ENCODE results near the gene TDO2.
"Not testable (repeated sequence)": the region's sequence is repeated elsewhere in the genome, so short reads cannot be mapped to it uniquely, and the experiment has no call there.

Gene TDO2
- long read RNA-seq, donor 1, partial matches to known transcripts, result 0 of 2 reads
- long read RNA-seq, donor 1, other reads (novel, unspliced or antisense), result 0 of 2 reads
- long read RNA-seq, donor 2, result 0 reads
- long read RNA-seq, donor 3, result 0 reads
- long read RNA-seq, donor 4, result 0 reads
- long read RNA-seq, donor 5, result 0 reads
- long read RNA-seq, donor 6, result 0 reads
- long read RNA-seq, donor 7, result 0 reads
- long read RNA-seq, donor 8, result 0 reads

GRCh38 chr4:155903453-155903852 lies at the start of gene TDO2:
Gene TDO2, plus strand, starts transcription at chr4:155903696. Its CDS starts 63 bp downstream, at chr4:155903759.
- no peak for DNase-seq

- DNase-seq, result no peak
Observed at GRCh38 chr4:155854582-155855226, 48.8 kb upstream of the TDO2 start.

- no peak for DNase-seq
Observed at GRCh38 chr4:155855897-155856296, 47.6 kb upstream of the TDO2 start.

GRCh38 chr4:155866177-155866576 lies 37.3 kb upstream of the TDO2 start, which contains the start of gene ASIC5:
Gene ASIC5, minus strand, starts transcription at chr4:155866277. Its CDS starts 51 bp downstream, at chr4:155866226.
- DNase-seq, result no peak

GRCh38 chr4:155875878-155876277 lies 27.6 kb upstream of the TDO2 start:
- DNase-seq, result no peak

GRCh38 chr4:155877971-155878370 lies 25.5 kb upstream of the TDO2 start:
- no peak for DNase-seq

GRCh38 chr4:155878611-155879010 lies 24.9 kb upstream of the TDO2 start:
- DNase-seq, result no peak

- DNase-seq, result no peak
Observed at GRCh38 chr4:155879767-155880166, 23.7 kb upstream of the TDO2 start.

- DNase-seq, result no peak
Observed at GRCh38 chr4:155881555-155881954, 21.9 kb upstream of the TDO2 start.

- DNase-seq, result no peak
Observed at GRCh38 chr4:155883895-155884294, 19.6 kb upstream of the TDO2 start.

GRCh38 chr4:155885666-155886065 lies 17.8 kb upstream of the TDO2 start:
- DNase-seq, result no peak

- no peak for DNase-seq
Observed at GRCh38 chr4:155887045-155887444, 16.5 kb upstream of the TDO2 start.

- no peak for DNase-seq
Observed at GRCh38 chr4:155887847-155888570, 15.5 kb upstream of the TDO2 start.

- DNase-seq, result no peak
Observed at GRCh38 chr4:155889031-155889793, 14.3 kb upstream of the TDO2 start.

GRCh38 chr4:155889946-155890345 lies 13.6 kb upstream of the TDO2 start:
- no peak for DNase-seq

GRCh38 chr4:155891058-155891457 lies 12.4 kb upstream of the TDO2 start:
- no peak for DNase-seq

- not testable (repeated sequence) for DNase-seq
Observed at GRCh38 chr4:155898371-155898770, 5.1 kb upstream of the TDO2 start.

GRCh38 chr4:155899891-155900290 lies 3.6 kb upstream of the TDO2 start:
- DNase-seq, result no peak

GRCh38 chr4:155900381-155900780 lies 3.1 kb upstream of the TDO2 start:
- no peak for DNase-seq

GRCh38 chr4:155901013-155901412 lies 2.5 kb upstream of the TDO2 start:
- no peak for DNase-seq

GRCh38 chr4:155904331-155904730 lies 835 bp downstream of the TDO2 start:
- DNase-seq, result no peak

- DNase-seq, result no peak
Observed at GRCh38 chr4:155906554-155907247, 3.2 kb downstream of the TDO2 start.
